Ecto neural progenitor cell (in vitro differentiated cells): ENCODE results near the gene SMOC2.
"Not testable (repeated sequence)": the region's sequence is repeated elsewhere in the genome, so short reads cannot be mapped to it uniquely, and the experiment has no call there.

ENCODE experiments used
- DNase-seq: peaks from one replicate; pipeline ENCODE4 v3.0.0-alpha.2; 2018; ENCODE audit warnings: low spot score

The SMOC2 gene

DNA sequence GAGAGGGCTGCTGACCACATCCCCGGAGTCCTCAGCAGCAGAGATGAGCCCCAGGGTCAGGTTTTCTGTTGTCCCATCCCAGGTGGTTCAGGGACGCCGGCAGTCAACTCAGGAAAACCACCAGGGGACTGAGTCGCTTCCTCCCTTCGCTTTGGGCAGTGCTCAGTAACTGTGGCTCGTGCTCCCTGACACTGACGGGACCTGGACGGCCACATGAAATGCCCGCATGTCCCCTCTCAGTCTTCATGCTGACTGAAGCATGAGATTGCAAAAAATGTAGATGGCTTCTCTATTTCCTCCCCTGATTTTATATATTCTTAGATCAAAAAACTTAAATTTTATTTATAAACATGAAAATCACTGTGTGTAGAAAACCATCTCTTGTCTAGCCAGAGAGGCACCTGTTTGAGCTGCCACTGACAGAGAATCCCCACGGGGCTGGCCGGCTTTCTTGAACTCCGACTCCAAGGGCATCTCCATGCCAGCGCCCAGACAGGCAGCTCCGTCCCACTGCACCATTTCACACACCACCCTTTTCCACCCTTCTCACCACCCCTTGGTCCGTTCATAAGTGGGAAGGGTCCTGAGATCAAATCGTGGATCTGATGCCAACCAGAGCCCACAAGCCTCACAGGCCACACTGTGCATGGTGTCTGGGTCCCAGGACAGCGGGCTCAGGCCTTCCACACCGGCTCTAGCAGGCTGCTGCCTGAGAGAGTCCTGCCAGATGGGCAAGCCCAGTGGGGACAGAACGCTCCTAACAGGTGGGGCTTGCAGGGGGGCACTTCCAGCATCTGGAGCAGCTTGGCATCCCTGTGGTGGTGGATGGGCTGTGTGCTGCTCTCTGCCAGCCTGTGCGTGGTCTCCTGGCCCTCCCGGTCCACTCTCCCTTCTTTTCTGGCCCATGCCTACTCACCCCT, 98.2 kb downstream of the SMOC2 start:
- DNase-seq: no peak

DNA sequence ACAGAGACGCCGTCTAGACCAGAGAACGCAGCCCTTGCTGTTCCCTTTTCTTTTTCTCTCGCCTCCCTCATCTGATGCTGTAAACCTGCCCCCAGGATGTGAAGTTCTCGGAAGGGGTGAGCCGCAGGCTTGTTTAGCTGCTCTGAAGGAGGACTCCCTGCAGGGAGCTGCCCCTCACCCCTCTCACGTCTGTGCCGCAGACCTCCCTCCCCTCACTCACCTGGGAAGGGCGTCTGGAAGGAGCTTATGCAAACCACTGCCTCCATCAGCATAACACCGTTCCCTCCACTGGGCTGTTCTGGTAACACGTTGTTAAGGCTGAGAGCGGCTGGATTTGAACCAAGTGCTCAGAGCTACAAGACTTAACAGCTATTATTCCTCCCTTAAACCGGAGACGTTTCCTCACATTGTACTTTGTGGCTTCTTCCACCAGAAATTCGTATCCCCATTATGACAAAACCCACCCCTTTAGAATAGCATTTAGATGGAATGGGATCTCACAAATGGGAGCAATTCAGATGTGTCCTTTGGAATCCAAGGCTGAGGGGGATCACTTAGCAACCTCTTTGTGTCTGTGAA, 99.8 kb downstream of the SMOC2 start:
- no peak for DNase-seq

DNA sequence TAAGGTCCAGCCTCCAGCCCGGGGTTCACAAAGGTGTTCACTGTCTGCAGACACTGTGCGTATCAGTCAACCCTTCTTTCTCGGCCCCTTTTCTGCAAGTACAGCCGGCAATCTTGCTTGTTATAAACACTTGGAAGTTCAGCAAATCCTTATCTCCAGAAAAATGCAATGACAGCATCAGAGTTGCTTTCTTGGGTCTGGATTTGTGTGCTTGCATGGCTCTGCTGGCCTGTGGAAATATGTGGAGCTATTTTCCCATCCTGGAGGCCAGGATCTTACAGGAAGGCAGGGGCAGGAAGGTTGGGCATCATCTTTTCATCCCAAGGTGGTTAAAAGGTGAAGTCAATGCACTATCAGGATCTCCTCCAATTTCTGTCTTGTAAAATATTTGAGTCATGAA, 100.3 kb downstream of the SMOC2 start:
- no peak for DNase-seq

DNA sequence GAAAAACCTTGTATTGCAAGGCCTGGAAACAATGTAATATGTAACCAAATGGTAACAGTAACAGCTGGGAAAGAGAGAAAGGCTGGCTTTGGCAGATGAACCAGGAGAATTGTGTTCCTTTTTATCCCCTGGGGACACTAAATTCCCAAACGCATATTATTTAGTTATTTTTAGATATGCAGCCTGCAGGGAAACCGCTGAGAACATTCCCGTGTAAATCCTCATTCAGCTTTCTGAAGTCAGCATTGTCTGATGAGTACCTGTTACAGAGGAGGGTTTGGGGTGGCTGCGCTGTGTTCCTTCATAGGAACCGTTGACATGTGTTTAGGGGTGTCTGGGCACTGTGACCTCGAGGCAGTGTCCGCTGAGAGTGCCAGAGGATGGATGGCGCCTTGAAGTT, 101.3 kb downstream of the SMOC2 start:
- DNase-seq: no peak

DNA sequence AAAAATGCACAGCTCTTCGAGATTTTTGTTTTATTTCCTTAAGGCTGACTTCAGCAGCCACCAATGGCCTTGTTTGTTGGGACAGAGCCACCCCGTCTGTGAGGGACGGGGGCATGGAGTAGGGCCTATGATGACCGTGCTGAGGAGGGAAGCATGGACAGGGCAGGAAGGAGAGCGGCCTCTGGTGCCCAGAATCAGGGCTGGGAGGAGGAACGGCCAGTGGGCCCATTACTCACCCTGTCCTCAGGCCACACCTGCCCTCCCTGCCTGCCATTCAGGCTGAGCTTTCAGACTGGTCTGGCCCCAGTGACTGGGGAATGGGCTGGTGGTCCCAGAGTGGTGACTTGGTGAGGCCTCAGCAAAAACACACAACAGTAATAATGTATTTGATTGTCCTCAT, 104.4 kb downstream of the SMOC2 start:
- DNase-seq: no peak

DNA sequence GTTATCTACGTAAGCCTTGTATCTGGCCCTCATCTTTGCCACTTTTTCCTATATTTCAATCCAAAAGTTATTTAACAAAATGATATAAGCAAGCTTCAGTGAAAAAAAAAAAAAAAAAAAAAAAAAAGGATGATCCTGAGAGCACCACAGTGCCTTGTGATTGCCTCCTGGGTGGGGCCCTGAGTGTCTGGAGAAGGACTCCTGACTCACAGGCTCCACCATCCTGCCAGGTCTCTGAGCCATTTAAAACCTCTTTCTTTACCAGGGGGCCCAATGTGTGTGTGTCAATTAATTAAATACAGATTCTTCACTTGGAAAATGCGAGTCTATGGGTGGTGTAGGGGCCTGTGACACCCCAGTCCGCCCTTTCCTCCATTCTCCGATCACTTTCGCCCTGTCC, 105.2 kb downstream of the SMOC2 start:
- no peak for DNase-seq

DNA sequence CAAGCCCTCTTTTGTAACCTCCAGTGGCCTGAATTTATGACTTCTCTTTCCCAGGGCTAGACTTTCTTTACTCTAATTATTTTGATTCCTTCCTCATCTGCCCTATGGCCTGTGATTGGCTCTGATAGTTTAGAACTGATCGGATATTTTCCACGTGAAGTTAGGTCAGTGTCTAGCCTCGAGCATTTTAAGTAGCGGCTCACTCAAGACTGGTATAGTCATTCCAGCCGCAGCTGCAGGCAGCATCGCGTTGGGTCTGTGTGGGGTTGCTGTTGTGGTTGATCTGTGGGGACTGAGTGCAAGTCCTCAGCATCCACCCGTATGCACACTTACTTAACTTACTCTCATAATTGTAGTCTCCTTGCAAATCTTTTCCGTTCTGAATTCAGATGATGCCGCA, 105.7 kb downstream of the SMOC2 start:
- no peak for DNase-seq

DNA sequence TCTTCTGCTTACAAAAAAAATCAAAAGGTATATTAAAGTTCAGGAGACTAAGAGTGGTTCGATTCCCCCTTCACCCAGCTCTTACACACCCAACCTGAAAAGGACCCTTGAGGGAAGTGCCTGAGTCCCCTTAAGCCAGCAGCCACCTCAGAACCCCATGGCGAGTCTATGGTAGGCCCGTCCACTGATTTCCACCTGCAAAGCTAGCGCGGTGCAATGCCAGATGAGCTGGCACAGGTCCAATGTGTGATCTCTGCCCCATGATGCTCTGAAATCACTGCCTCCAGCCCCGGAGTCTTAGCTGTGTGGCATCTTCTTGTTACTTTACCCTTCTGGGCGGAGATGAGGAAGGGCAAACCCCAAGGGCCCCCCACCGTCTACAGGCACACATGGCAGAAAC, 109.3 kb downstream of the SMOC2 start:
- no peak for DNase-seq

DNA sequence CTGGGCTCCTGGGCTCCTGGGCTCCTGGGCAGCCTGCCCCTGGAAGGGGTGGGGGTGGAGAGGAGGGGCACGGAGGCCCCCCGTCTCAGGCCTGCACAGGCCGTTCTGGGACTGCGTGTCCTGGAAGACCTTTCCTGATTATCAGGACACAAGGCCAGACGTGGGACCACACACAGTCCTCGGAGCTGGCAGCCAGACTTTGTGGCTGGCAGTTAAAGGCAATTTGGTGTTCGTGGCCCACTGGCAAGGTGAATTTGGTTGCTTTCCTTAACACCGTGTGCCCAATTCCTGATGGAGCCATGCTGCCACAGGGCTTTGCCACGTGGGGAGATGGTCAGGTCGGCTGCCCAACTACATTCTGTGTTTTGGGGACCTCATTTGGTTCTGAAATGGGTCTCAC, 113.5 kb downstream of the SMOC2 start:
- no peak for DNase-seq

DNA sequence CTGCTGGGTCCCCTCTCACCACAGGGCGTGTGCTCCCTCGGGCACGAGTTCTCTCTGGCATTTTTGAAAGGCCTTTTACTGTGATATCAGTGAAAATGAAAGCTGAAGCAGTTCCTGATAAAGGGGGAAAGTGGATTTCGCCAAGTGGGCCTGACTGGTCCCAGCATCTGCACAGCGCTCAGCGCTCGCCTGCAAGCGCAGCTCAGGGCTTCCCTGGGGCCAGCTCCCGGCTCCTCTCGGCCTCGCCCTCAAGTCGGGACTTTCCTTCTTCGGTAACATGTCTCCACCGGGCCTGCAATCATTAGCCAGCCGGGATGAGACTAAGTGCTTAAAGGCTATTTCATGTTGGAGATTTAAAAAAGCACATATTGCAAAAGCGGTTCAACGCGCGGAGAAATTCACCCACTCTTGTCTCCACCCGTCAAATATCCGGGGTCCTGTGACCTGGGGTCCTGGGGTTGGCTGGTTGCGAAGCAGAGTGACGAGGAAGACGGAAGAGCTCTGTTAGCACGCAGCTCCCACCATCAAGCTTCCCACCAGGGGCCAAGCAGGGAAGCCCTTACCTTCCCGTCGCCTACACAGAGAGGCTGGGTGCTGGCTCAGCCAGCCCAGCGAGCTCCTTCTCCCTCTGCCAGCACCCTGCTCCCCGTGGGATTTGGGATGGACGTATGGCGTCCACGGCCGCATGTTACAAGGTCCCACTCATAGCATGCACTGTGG, 114.1 kb downstream of the SMOC2 start:
- no peak for DNase-seq

DNA sequence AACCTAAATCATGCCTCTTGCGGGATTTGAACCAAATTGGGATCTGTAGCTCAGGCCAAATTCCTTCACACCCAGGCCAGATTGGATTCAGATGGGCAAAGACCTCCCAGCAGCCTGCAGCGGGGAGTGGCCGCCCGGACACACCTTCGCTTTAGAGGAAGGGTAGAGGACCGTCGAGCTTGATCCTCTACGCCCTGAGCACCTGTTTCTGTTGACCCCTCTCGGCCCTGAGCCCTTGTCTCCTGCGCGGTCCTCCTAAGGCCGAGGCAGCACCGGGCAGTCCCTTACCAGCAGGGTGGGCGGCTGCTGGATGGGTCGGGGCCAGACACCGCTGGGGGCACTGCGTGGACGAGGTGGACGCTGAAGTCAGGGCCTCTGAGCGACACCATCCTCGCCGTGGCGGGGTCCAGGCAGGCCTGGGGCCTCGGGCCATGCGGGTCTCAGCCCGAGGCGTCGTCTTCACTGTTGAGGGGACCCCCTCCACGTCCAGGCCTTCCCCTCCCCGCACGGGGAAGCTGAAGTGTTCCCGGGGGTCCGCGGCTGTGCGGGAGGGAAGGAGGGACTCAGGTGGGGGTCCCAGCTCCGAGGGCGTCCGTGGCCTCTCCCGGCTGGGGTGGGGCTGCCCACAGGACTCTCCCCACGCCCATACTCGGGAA, 114.8 kb downstream of the SMOC2 start:
- DNase-seq: no peak

DNA sequence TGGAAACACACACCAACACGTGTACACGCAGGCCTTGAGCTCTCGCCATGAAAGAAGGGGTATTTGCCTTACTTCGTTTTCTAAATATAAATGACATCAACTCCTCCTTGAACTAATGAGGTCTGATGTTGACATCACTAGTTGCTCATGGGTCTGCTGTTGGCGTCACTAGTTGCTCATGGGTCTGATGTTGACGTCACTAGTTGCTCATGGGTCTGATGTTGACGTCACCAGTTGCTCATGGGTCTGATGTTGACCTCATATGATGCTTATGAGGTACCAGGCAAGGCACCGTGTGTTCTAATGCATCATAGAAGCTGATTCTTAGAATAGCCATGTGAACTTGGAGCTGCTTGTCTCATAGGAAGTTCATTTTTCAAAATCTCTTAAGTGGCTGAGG, 116.5 kb downstream of the SMOC2 start:
- no peak for DNase-seq

DNA sequence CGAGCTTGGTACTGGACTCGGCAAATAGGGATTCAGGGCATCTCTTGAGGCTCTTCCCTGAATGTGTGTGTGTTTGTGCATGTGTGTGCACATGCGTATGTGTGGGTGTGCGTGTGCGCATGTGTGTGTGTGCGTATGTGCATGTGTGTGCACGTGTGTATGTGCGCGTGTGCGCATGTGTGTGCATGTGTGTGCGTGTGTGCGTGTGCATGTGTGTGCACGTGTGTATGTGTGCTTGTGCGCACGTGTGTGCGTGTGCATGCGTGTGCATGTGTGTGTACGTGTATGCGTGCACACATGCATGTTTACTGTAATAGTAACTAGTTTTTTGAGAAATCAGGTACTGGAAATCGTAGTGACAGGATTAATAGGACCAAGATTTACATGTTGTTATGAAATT, 117.7 kb downstream of the SMOC2 start:
- DNase-seq: no peak

DNA sequence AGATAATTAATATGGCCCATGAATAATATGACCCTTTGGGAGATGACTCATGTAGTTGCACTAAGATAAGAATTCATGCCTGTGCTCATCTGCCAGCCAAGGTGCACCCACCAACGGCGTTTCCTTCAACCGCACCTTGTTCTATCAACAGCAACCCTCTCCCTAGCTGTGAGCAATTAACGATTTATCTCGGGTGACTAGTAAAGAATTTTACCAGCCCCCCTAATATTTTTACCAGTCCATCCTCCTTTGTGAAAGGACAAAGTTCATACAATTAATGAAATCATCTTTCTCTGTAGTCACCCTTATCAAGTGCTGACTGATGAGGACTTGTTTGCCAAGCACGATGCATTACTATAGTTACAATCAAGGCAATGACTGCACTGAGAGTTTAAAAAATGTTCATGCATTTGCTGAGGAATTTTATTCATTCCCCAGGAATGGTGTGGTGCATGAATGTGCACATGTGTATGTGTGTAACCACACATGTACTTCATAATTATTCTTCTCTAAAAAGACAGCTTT, 118.7 kb downstream of the SMOC2 start:
- no peak for DNase-seq

DNA sequence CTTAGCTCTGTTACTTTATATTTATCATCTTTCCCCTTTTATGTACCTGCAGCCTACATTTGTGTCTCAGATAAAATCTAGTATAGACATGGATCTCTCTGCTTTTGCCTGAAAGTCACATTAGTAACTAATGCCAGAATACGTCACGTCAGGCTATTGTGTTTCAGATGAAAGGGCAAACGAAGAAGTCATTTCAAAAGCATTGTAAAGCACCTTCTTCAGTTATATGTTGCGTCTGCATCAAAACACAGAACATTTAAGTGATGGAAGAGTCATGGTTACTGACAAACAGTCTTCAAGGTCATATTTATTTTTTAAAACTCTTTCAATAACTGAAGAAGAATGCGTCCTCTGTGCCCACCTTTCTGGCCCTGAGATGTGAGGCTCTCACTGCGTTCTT, 119.1 kb downstream of the SMOC2 start:
- no peak for DNase-seq

DNA sequence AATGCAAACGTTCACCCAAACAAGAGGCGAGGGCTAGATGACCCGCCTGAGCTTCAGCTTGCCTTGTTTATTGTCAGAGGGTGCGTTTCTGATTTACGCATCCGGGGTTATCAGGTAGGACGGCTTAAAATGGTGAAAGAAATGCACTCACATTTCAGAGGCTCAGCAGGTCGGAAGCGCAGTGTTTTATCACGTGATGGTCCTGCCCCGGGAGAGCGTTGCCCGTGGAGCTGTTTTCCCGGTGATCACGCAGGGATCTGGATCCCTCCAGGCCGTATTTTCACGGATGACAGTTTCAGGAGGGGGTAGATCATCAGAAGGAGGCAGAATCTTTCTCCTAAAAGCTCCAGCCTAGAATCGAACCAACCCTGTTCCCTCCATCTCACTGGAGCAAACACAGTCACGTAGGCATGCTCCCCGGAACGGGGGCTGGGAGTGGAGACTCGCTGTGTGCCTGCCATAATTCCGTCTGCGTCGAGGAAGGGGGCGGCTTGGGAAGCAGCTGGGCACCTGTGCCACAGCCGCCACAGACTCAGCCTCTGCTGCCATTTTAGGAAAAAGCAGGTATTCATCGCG, 121.7 kb downstream of the SMOC2 start:
- no peak for DNase-seq

DNA sequence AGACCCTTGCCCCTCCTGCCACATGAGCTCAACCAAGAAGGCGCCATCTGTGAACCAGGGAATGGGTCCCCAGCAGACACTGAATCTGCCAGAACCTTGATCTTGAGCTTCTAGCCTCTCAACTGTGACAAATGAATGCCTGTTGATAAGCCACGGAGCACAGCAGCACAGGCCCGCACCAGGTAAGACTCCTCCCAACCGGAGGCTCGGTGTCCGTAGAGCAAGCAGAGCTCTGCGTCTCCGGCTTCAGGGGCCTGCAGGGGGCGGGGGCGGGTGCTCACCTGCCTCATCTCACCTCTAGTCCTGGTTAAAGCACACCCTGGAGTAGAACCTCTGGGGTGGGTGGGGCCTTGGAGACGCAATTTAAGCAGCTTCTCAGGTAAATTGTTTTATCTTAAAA, 122.7 kb downstream of the SMOC2 start:
- DNase-seq: no peak

DNA sequence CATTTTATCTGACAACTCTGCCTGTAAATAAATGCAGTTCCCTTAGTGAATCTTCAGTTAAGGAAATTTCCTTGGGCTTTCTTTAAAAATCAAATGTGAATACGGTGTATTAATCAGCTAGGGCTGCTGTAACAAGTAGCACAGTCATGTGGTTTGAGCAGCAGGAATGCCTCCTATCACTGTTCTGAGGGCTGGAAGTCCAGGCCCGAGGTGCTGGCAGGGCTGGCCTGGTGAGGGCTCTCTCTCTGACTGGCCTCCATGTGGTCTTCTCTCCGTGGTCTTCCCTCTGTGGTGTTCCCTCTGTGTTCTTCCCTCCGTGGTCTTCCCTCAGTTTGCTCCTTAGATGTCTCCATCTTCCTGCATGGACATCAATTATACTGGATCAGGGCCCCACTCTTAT, 124.1 kb downstream of the SMOC2 start:
- DNase-seq: no peak

DNA sequence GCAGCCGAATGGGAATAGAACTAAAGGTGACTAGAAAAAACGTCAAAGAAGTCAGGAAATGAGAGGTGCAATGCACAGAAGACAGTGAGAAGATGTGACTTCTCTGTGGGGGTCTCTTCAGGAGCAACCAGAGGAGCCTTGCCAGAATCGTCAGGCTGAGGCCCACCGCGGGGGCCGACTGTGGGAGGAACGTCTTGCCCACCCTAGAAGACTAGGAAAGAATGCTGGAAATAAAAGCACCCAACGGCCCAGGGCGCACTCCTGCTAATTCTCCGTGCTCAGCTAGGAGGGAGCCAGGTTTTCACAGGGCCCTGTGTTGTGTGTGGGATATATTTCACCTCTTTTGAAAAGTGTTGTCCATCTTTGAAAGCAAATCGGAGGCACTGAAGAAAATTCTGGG, 129.2 kb downstream of the SMOC2 start:
- DNase-seq: no peak

DNA sequence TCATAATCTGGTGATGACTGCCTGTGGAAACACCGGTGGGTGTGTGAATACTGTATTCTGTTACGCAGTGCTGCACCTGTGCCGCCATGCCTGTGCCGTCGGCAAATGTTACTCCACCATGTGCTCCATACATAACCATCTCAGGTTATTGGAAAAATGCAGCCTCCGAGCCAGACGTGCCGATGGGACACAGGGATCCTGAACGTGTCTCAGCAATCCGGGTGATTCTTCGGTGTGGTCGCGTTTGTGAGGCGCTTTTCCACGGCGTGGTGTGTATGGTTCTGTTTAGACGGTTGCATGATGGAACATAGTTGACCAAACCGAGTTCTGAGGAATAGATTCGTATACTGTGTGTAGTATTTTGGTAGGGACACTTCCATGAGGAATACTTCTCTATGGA, 130.3 kb downstream of the SMOC2 start:
- no peak for DNase-seq

DNA sequence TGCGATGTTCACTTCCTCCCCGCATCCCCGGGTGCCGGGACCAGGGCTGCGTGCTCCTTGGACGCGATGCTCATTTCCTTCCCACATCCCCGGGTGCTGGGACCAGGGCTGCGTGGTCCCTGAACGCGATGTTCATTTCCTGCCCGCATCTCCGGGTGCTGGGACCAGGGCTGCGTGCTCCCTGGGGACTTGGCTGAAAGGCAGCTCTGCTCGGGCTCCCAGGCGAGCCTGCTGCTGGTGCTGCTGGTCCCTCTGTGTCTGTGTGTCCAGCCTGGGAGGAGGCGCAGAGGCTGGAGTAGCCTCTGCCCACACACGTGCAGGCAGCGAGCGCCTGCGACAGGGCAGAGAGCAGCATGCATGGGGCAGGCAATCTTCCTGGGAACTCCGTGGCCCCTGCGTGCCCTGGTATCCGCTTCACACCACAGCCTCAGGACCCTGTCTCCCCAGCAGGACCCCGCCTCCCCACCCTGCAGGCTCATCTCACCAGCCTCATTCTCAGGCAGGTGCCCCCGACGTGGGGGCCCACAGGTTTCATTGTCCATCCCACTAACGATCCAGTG, 132.4 kb downstream of the SMOC2 start:
- not testable (repeated sequence) for DNase-seq
